CD4-positive, alpha-beta T cell treated with Interleukin-17A for 1 hour (primary cell): ENCODE data around the gene DYRK2.
A peak's percentile ranks its signal among the peaks of the same experiment; 100 is the strongest.

Source experiments
- DNase-seq: peaks from one replicate; pipeline ENCODE4 v3.0.0-alpha.2; 2020

Gene DYRK2

DNA sequence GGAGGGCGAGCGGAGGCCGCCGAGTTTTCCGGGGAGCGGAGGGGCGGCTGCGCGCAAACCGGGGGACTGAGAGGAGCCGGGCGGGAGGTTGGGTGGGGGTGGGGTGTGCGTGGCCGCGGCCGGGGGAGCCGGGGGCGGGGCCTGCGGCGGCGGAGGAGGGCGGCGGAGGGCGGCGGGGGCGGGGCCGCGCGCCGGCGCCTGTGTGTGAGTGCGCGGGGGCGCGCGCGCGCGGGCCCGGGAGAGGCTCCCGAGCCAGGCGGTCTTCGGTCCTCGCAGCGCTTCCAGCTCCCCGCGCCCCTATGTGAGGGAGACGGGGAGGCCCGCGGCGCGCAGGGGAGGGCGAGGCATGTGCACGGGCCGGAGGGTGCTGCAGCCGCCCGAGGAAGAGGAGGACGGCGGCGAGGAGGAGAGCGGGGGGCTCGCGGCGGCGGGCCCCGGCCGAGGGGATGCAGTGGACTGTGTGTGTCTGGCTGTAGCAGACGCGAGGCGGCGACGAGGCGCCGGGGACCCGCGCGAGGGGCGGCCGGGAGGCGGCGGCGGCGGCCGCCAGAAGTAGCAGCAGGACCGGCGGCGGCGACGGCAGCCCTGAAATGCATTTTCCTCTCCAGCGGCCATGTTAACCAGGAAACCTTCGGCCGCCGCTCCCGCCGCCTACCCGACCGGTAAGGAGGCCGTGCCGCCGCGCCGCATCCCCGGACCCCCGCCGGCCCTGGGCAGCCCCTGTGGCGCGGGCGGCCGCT is at the start of gene DYRK2:
Gene DYRK2 (plus strand): TSS at position 225 of the 740 bp plus-strand sequence. CDS start 389 bp downstream, at position 614.
- DNase-seq, result peak; percentile 80

DNA sequence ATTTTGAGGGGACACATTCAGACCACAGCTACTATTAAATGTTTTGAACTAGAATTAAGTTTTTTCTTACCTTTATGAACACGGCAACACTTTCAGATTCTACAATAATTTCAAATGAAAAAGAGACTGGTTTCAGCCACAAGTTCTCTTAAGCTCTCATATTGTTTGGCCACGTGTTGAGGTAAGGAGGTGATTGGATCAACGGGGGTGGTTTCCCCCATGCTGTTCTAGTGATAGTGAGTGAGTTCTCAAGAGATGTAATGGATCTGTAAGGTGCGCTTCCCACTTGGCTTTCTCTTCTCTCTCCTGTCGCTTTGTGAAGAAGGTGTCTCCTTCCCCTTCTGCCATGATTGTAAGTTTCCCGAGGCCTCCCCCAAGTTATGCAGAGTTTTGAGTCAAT is 48.9 kb upstream of the DYRK2 start:
- DNase-seq, result no peak

DNA sequence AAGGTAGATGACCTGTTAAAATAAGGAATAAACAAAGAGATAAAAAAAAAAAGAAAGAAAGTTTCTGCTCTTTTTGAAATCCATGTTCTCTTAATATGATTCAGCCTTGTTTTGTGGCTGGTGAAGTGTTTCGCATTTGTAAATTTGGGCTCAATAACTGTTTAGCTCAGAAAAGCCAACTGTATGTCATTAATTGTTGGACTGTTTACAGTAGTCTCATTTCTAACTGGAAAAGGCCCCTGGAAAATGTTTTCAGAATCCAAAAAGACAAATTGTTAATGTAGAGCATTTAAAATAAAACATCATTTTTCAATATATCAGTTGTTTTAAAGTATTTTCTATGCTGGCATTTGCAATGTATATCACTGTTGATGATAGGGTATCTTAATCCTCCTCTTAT is 47.4 kb upstream of the DYRK2 start:
- DNase-seq, result no peak

DNA sequence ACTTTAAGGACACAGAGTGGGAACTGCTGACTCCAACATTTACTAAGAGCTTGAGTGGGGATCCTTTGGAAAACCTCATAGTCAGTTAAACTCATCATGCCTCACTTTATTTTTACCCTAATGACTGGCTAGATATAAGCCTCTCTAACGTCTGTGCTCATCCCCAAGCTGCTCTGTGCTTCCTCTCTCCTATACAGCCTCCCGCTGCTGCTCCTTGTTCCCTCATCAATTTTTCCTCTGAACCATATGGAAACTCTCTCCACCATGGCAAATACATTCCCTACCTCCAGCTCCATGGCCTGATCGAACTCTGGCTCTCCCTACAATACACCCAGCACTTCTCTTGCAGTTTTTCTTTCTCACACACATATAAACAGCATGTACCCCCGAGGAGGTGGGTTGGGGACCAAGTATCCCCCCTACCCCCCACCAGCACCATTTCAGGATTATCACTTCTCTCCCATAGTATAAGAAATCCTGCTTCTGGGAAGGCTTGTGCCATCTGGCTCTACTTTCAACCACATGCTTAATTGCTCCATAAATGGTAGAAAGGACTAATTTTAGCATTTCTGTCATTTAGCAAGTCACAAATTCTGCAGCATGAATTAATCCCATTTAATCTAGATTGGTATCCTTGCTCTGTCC is 39.2 kb upstream of the DYRK2 start:
- DNase-seq, result no peak

DNA sequence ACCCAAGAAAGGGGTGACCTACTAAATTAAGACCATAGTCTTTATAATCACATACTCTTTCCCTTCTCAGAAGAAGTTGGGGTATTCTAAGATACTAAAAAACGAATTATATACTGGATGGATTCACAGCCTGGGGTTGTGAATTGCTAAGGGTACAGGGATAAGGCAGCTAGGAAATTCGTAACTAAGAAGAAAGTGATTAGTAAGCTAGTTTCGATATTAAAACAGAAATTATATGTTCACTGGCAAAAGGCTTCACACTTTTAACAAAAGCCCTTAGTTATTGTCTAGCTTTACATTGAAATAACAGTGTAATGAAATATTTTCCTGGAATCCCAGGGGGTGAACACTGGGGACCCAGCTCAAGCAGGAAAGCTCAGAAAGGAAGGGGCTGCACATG is 35.5 kb upstream of the DYRK2 start:
- DNase-seq, result no peak

DNA sequence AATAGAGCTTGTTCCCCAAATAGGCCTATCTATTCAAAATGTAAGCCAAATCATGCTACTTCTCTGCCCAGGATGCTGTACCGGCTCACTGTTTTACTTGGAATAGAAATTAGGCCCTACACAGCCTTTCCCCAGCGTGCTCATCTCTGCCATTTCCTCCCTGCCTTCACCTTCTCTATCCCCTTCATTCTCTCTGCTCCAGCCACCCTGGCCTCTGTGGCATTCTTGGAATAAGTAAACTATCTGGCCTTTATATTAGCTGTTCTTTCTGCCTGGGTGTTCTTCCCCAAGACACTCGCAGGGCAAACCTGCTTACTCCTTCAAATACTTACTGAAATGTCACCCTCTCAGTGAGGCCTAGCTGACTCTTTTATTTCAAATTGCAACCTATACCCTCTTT is 30.9 kb upstream of the DYRK2 start:
- DNase-seq, result no peak

DNA sequence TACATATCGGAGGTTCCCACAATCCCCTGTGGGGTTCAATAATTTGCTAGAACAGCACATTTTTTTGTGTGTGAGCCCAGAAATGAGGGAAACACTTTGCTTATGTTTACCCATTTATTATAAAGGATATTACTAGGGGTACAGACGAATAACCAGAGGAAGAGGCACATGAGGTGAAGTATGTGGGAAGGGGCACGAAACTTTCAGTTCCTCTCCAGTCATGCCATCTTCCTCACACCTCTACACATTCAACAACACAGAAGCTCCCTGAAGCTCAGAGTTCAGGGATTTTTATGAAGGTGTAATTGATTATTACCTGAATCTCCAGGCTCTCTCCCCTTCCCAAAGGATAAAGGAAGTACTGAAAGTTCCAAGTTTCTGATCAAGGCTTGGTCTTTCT is 30.2 kb upstream of the DYRK2 start:
- DNase-seq, result no peak

DNA sequence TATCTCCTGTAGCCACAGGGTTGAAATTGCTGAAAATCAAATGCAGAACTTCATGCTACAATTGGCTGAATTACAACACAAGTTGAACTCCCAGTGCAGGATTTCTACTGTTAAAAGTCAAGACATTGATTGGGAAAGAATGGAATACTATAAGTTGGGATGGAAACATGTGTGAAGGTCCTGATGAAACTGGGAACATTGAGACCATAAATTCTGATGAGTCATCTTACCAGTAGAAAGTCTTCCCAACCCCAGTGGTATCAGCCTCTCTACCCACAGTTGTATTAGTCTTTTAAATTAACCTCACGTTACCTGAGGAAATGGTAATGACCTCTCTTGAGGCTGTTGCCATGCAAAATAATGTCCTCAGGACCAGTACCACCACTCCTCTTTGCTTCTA is 27.4 kb upstream of the DYRK2 start:
- no peak for DNase-seq

DNA sequence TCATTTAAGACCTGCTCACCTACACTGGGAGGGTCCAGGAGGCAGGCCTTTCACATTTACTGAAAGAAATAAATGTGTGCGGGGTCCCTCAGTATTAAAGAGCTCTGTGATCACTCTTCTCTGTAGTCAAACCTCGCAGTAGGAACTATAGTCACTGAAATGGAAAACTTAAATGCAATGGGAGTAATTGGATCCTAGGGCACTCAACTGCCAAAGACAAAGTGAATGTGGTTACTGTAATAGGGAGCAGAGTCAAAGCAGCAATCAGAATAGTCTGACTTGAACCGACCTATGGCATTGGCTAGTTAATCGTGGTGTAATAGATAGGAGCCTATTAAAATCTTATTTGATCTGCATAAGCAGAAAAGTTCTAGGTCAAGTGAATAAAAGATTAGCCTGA is 26.6 kb upstream of the DYRK2 start:
- DNase-seq, result no peak

DNA sequence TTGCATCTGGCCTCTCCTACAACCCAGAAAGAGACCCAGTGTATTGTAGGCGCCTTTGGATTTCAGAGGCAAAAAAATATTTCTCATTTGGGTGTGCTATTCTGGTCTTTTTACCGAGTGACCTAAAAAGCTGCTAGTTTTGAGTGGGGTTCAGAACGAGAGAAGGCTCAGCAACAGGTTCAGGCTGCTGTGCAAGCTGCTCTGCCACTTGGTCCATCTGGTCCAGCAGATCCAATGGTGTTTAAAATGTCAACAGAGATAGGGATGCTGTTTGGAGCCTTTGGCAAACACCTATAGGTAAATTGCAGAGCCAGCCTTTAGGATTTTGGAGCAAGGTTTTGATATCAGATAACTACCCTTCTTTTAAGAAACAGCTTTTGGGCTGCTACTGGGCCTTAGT is 25.3 kb upstream of the DYRK2 start:
- no peak for DNase-seq

DNA sequence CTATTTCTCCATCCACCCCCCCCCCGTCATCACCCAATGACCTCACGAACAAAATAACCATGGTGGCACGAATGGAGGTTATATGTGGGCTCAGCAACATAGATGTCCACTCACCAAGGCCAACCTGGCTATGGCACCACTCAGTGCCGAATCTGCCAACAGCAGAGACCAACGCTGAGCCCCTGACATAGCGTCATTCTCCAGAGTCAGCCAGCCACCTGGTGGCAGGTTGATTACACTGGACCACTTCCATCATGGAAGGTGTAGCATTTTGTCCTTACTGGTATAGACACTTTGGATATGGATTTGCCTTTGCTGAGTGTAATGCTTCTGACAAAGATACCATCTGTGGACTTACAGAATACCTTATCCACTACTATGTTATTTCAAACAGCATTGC is 24.2 kb upstream of the DYRK2 start:
- no peak for DNase-seq

DNA sequence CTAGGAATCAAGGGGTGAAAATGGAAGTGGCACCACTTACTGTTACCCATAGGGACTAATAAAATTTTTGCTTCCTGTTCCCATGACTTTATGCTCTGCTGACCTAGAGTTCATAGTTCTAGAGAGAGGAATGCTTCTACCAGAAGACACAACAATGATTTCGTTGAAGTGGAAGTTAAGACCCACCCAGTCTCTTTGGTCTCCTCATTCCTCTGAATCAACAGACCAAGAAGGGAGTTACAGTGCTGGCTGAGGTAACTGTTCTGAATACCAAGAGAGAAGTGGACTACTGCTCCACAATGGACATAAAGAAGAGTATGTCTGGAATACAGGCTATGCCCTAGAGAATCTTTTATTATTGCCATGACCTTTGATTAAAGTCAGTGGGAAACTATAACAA is 23.5 kb upstream of the DYRK2 start:
- DNase-seq, result no peak

DNA sequence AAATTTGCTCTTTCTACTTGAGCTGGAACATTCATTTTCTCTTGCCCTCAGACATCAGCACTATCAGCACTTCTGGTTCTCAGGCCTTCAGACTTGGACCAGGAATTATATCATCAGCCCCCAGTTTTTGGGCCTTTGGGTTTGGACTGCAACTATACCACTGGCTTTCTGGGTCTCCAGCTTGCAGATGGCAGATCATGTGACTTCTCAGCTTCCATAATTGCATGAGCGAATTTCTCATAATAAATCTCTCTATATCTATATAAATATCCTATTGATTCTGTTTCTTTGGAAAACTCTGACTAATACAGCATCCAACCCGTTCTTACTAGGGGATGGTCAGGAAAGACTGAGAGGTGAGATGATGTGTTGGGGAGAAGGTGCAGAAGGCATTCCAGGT is 22.4 kb upstream of the DYRK2 start:
- no peak for DNase-seq

DNA sequence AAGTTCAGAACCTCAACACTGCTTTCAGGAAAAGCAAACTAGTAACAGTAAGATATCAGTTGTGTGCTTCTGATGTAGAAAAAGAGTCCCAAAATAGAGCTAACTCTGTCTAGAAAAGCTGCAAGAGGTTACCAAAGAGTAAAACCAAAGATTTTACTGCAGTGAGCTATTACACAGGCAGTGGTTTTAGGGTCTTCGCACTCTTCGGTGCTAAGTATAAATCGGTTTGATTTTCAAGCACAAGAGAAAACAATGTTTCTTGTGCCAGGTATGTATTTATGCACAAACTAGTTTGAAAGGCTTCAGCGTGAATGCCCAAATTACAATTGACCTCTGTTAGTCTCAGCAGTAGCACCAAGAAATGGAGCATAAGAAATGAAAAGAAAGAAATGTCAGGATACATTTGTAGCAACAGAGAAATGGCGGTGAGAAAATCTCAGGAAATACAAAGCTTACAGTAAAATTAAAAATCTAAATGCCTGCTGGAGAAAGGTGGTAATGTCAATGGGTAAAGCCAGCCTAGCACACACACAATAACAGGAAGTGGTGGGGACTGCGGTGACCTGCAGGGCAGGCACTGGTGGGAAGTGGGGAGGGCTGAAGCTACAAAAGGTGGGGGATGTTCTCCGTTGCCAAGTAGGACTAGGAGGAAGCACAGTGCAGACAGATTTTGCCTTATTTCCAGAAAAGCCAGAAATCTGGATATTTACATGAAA is 18.0 kb upstream of the DYRK2 start:
- DNase-seq, result peak; percentile 91

DNA sequence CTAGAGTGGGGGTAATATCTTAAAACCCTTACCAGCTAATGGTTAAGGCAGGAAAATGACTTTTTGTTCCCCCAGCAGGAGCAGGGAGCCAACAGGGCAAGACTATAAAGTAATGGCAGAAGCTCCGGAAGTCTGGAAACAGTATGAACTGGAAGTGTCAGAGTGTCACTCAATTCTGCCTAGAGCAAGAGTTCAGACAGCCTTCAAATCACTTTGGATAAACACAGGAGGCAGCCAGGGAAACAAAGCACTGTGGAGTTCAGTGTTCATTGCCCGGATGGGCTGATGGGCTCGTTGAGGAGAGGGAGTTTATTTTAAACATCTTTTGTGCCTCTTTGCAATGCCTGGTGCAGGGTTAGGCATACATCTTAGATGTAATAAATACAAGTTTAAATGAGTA is 16.5 kb upstream of the DYRK2 start:
- no peak for DNase-seq

DNA sequence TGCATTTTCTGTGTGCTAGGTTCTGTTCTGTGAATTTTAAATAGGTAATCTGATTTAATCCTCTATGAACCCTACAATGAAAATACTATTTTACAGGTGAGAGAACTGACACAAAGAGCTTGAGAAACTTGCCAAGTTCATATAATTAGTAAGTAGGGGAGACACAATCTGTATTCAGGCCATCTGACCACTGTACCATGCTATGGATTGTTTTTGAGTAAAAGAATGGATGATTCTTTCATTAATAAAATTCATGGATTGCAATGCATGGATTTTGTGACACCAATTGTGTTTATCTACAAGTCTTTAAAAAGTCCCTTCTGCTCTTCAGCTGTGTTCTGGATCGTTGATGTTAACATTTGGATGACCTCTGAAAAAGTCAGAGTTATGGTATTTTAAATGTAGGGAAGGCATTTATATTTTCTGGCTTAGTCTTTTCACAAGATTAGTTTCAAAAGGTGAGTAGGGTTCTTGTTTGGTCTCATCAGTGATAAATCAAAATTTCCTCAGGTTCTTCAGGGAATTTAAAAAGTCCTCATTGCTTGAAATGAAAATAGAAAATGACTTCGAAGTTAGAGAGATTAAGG is 15.4 kb upstream of the DYRK2 start:
- DNase-seq, result no peak

DNA sequence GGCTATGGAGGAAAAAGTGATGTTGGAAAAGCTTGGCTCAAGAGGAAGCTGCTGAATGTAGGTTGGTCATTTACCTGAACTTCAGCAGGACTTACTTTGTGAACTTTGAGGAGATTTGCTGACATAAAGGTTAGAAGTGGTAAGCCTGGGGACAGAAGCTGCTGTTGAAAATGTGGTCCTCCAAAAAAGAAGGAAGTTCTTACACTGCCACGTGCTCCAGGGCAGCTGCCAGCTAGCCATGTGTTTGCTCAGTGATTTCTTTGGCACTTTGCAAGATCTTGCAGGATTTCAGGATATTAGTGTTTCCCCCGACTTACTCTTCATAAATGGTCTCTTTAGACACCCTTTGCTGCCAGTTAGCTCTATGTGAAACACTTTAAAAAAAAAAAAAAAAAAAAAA is 14.8 kb upstream of the DYRK2 start:
- no peak for DNase-seq

DNA sequence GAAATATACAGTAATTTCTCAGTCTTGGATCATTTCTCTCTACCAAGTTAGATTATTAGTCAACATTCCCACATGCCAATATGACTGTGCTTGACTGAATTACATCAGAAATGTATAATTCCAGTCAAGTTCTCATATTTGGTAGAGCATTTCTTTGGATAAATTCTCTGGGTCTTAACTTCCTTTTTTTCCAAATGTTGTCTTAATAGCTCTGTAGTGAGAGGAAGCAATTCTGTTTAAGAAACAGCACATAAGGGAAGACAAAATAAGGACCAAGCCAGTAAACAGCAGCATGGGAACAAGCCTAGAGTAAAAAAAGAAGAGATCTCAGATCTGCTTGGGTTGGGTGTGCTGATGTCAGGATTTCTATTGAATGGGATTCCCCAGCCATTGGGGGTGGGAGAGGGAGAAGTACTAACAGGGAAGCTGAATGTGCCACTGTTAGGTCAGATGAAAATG is 14.2 kb upstream of the DYRK2 start:
- DNase-seq, result no peak

DNA sequence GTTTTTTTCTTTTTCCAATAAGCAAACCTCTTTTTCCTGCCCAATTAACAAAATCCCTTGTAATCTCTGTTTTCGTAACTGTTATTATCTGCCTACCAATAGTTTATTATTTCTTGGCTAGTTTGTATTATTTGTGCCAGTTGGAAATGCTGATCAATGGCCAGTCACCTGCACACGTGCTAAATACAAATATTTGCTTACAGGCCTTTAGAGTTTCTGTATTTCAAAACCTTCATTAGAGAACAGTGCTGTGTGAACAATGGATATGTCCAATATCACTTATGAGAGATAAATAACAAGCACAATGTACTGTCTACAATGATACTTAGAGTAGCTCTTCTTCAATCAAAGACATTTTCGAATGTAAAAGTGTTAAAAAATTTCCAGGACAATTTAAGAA is 10.8 kb upstream of the DYRK2 start:
- DNase-seq, result no peak

DNA sequence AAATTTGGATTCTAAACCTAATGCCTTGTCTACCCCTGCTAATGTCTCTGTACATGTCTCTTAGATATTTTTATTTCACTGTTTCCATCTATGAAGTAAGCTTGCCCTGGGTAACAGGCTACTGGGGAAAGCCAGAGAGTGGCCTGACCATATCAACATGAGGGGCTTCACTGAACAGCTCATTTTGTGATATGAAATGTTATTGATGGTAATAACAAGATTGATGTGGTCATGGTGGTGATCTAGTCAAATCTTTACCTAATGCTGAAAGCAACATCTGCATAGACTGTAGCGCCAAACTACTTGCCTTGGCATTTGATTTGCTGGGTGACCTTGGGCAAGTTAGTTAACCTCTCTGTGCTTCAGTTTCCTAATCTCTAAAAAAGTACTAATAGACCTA is 9.9 kb upstream of the DYRK2 start:
- no peak for DNase-seq

DNA sequence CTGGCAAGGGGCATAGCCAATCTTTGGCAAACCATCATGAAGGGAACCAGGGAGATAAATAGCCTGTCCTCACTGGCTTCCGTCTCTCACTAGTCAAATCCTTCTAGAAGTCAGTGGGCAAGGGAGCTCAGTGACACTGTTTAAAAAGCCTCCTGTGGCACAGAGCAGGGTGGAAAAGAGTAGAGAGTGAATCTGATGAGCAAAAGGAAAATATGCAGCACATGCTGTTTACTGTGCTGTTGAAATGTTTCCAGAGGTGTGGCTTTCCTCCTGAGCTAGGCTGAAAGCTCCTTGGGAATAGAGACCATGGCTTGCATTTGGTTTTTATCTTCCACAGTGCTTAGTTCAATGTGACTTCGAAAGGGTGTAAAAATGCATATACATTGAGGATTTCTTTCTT is 7.7 kb upstream of the DYRK2 start:
- no peak for DNase-seq

DNA sequence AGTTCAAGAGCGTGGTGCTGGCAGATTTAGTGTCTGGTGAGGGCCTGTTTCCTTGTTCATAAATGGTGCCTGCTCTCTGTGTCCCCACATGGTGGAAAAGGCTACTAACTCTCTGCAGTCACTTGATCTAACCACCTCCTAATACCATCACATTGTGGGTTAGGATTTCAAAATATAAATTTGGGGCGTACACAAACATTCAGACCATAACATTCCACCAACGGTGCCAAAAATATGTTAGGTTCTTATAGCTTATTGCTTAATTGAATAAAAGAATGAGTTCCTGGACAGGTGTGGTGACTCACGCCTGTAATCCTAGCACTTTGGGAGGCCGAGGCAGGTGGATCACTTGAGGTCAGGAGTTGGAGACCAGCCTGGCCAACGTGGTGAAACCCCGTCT is 3.4 kb upstream of the DYRK2 start:
- no peak for DNase-seq

DNA sequence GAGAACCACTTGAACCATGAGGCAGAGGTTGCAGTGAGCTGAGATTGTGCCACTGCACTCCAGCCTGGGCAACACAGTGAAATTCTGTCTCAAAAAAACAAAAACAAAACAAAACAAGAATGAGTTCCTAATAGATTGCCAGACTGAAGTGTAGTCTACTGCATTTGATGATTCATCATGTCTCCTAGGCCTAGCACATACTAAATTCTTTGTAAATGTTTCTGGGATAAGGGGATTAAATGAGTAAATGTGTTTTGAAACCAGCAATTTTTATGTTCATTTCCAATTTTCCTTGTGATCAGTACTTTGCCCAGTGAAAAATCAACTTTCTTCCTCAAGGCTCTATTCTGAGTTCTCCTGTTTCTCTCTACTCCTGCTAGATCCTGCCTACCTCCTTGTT is 2.9 kb upstream of the DYRK2 start:
- DNase-seq, result no peak

DNA sequence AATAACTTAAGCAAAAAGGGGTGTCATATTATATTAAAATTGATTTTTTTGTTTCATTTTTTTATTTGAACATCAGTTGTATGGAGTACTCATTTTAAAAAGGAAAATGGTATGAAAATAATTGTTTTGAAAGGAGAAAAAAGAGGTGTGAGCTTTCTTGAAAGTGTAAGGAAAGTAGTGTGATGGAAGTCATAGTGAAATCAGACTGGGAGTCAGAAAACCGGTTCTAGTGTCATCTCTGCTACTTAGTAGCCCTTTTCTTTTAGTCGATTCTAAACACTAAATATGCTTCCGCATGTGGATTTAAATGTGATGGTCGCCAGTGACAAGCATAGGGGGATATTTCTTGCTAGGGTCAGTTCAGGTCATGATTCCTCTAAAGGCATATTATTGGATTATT is 1.8 kb upstream of the DYRK2 start:
- DNase-seq, result no peak
